GM12878 (cell line): Measurements from ENCODE around the gene IFNA16. TPM values are rescaled to one million over a fixed set of nuclear protein-coding genes. Genes with fewer than 3 reads are reported as not detected.
"Not testable (repeated sequence)": the region's sequence is repeated elsewhere in the genome, so short reads cannot be mapped to it uniquely, and the experiment has no call there.

ENCODE experiments used
- ATAC-seq: fragments of 200-7000 bp; cut with Tn5 transposase; 3 replicates; pipeline ENCODE4 v1.9.1; 2020; ENCODE audit warnings: mild to moderate bottlenecking, moderate library complexity
- BruUV-seq: library from RNA; stranded (reverse); fragments of 400-500 nt; replicated peaks from 2 replicates; lab custom pipeline; 2021; lab: Mats Ljungman, UMichigan
- CTCF ChIA-PET: fragments of 300-600 bp; sonication (Branson Sonifier 250); formaldehyde crosslinking; extraction: SDS; loops from one replicate; lab custom pipeline; 2021; ENCODE audit warnings: inconsistent platforms; lab: Yijun Ruan, JAX
- POLR2A ChIA-PET: fragments of 350-600 bp; formaldehyde crosslinking; extraction: SDS; loops from one replicate; lab custom pipeline; 2021; ENCODE audit warnings: inconsistent platforms; lab: Charles Lee
- RAD21 ChIA-PET: fragments of 300-600 bp; sonication (Branson Sonifier 250); formaldehyde crosslinking; loops from one replicate; lab custom pipeline; 2023; ENCODE audit warnings: antibody characterized with exemption; ENCODE audit not compliant: unreplicated experiment; lab: Charles Lee
- SMC1A ChIA-PET: fragments of 300-600 bp; sonication (Branson Sonifier 250); formaldehyde crosslinking; loops from one replicate; lab custom pipeline; 2023; ENCODE audit not compliant: unreplicated experiment, uncharacterized antibody; lab: Charles Lee
- DNase-seq: peaks from one replicate; pipeline ENCODE4 v3.0.0-alpha.2; 2011; ENCODE audit warnings: low read depth, low spot score
- FAIRE-seq: peaks from 3 replicates; lab custom pipeline; 2011; peaks lifted over from hg19 to GRCh38; lab: Jason Lieb, UNC
- H2AFZ ChIP-seq: 2 replicates; pipeline ENCODE4 v1.6.0; 2011; ENCODE audit warnings: low read depth, low read length, control low read depth; ENCODE audit not compliant: control insufficient read depth
- H3K27ac ChIP-seq: 2 replicates; pipeline ENCODE4 v1.5.1; 2011; ENCODE audit warnings: control low read depth; ENCODE audit not compliant: control insufficient read depth, insufficient read depth
- H3K27me3 ChIP-seq, 2 experiments: replicated peaks in 1 of 2; 2 replicates each; pipeline versions ENCODE4 v1.6.0 to v1.6.1; 2011; ENCODE audit warnings: low read length in 1 of 2; ENCODE audit not compliant: control insufficient read depth in 2 of 2, insufficient read depth in 2 of 2
- H3K36me3 ChIP-seq, 2 experiments: 2 replicates each; pipeline ENCODE4 v1.5.1; 2011; ENCODE audit warnings: low read length in 1 of 2; ENCODE audit not compliant: control insufficient read depth in 2 of 2, insufficient read depth in 2 of 2
- H3K4me1 ChIP-seq: 2 replicates; pipeline ENCODE4 v1.6.1; 2011; ENCODE audit warnings: mild to moderate bottlenecking, low read length, moderate library complexity, mixed read lengths; ENCODE audit not compliant: control insufficient read depth, insufficient read depth
- H3K4me2 ChIP-seq: 2 replicates; pipeline ENCODE4 v1.6.0; 2011; ENCODE audit warnings: control low read depth; ENCODE audit not compliant: control insufficient read depth, insufficient read depth
- H3K4me3 ChIP-seq: fragments of 200-600 bp; sonication (generic); 2 replicates; pipeline ENCODE4 v1.5.1; 2016
- H3K79me2 ChIP-seq: 2 replicates; pipeline ENCODE4 v1.6.0; 2011; ENCODE audit warnings: low read length; ENCODE audit not compliant: control insufficient read depth, insufficient read depth
- H3K9ac ChIP-seq: 2 replicates; pipeline ENCODE4 v1.8.0; 2011; ENCODE audit warnings: low read length, control low read depth, mixed read lengths; ENCODE audit not compliant: control insufficient read depth, insufficient read depth
- H3K9me3 ChIP-seq: replicated peaks from 3 replicates; pipeline ENCODE4 v1.5.1; 2011; ENCODE audit warnings: mild to moderate bottlenecking, low read length; ENCODE audit not compliant: control insufficient read depth, insufficient read depth
- H4K20me1 ChIP-seq: 2 replicates; pipeline ENCODE4 v1.6.0; 2011; ENCODE audit not compliant: control insufficient read depth, insufficient read depth
- RAD21 ChIP-seq: IDR thresholded peaks from 2 replicates; pipeline ENCODE4 v1.6.1; 2011; ENCODE audit warnings: mild to moderate bottlenecking, low read depth, low read length, moderate library complexity; ENCODE audit not compliant: insufficient read depth
- SMC3 ChIP-seq: IDR thresholded peaks from 2 replicates; pipeline ENCODE4 v1.6.1; 2011; ENCODE audit warnings: low read length, improper control_type of control experiment, borderline replicate concordance
- YY1 ChIP-seq: IDR thresholded peaks from 2 replicates; pipeline ENCODE4 v1.6.1; 2011; ENCODE audit warnings: low read depth, mild to moderate bottlenecking, low read length
- WGBS: methylation state at CpG from one replicate; pipeline ENCODE4 v1.1.6; 2016; ENCODE audit warnings: low lambda C conversion rate; ENCODE audit not compliant: insufficient replicate concordance, insufficient coverage; ENCODE audit errors: missing lambda C conversion rate; 5-methylcytosine and 5-hydroxymethylcytosine counted together
- in situ Hi-C: fragments of 300-500 bp; cut with MboI; formaldehyde crosslinking; loops from 9 replicates; pipeline ENCODE4 v1.14.3; 2018; ENCODE audit warnings: mixed read lengths
- intact Hi-C: fragments of 100-400 bp; cut with micrococcal nuclease; formaldehyde crosslinking; loops from one replicate; pipeline ENCODE4 v1.14.2; 2022; ENCODE audit not compliant: unreplicated experiment
- polyA plus RNA-seq, 11 experiments: library from polyadenylated mRNA; depleted of rRNA in 4 of 11; unstranded in 6 of 11; stranded (reverse) in 5 of 11; fragments of >200 nt; fragmentation: Nextera tagmentation in 4 of 11; fragmentation: Illumina TruSeq in 1 of 11; extraction: Ambion mirVana in 4 of 11; extraction: Trizol in 1 of 11; gene quantifications; 1 replicate in 1 of 11; 2 replicates in 10 of 11; pipeline versions ENCODE4 v1.2.1 to v1.2.3, GENCODE V29; 2011 to 2016; ENCODE audit warnings: inconsistent platforms in 2 of 11, missing spikeins in 2 of 11, low read depth in 1 of 11
- total RNA-seq, 4 experiments: library from RNA; depleted of rRNA in 3 of 4; stranded (reverse); fragments of >200 nt in 3 of 4; fragmentation: Illumina TruSeq in 1 of 4; extraction: Trizol in 1 of 4; gene quantifications; 2 replicates each; pipeline versions ENCODE4 v1.2.1 to v1.2.3, GENCODE V29; 2013 to 2021
- TF ChIP-seq, protein P1 (sequence below), 3 experiments: IDR thresholded peaks in 2 of 3; conservative IDR thresholded peaks in 1 of 3; 2 replicates each; pipeline ENCODE4 v1.5.1; 2011; ENCODE audit warnings: low read depth in 3 of 3, low read length in 3 of 3, mild to moderate bottlenecking in 3 of 3, control low read depth in 2 of 3, moderate library complexity in 2 of 3, inconsistent platforms in 1 of 3, mixed read lengths in 1 of 3; ENCODE audit not compliant: control insufficient read depth in 2 of 3, insufficient read depth in 1 of 3; ENCODE audit errors: extremely low read depth in 1 of 3

The IFNA16 gene
- total and polyA plus RNA-seq, 10 of the 15 experiments (the other 5 are each of a cell fraction or from before 2014, with no cell fraction given), result not detected

DNA sequence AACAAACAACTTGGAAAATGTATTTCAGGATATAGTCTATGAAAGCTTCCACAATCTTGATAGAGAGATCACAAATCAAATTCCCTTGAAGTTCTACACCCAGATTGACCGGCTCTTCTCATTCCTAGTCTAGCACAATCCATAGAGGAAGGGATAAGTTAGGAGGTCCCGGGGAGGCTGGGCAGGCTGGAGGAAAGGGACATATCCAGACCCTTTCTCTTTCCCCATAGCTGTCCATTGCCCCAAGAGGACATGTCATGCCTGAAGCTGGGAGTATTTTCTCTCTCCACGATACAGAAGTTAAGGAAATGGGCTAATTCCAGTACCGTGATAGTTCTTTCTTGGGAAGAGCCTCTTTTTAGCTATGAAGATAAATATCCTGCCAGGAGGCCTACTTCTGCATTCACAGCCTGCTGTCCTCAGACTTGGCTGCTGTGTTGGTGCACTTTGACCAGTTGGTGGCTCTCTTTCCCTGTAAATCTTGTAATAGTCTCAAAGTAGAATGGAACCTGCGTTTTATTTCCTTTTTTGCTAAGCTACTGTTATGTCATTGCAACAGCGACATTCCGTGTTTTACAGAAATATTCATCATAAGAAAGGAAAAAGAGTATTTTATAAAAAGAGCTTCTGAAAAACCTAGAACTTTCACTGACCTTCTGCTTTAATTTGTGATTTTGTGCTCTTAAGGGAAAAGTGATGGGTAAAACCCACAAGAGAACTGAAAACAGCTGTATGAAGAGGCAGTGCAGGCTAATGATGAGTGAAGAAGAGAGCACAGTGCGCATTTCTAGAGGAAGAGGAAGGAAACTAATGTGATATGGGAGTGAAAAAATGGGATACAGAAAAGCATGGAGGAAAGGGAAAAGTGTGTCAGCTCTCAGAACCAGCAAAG lies 18.6 kb upstream of the IFNA16 start:
- not testable (repeated sequence) for H3K27me3 ChIP-seq, H3K4me3 ChIP-seq, BruUV-seq, H3K27ac ChIP-seq, H3K79me2 ChIP-seq, H4K20me1 ChIP-seq, H3K4me2 ChIP-seq, H3K9ac ChIP-seq, H3K4me1 ChIP-seq, H3K9me3 ChIP-seq, H3K36me3 ChIP-seq, DNase-seq
- in situ Hi-C loops, result loop anchor here (10.0 kb wide), 1 partner anchor 559 kb away; no protein-coding TSS in a partner anchor
- ATAC-seq, result peak; percentile 93
- FAIRE-seq, result peak; percentile 75
- peak; percentile 48; the same call in 1 of the 2 replicates for TF ChIP-seq SMC3
- TF ChIP-seq RAD21, result peak; percentile 76
- 0 out of 2 replicates have a peak, but pooled peaks have one; percentile 23 for TF ChIP-seq YY1
- TF ChIP-seq, protein P1, sequence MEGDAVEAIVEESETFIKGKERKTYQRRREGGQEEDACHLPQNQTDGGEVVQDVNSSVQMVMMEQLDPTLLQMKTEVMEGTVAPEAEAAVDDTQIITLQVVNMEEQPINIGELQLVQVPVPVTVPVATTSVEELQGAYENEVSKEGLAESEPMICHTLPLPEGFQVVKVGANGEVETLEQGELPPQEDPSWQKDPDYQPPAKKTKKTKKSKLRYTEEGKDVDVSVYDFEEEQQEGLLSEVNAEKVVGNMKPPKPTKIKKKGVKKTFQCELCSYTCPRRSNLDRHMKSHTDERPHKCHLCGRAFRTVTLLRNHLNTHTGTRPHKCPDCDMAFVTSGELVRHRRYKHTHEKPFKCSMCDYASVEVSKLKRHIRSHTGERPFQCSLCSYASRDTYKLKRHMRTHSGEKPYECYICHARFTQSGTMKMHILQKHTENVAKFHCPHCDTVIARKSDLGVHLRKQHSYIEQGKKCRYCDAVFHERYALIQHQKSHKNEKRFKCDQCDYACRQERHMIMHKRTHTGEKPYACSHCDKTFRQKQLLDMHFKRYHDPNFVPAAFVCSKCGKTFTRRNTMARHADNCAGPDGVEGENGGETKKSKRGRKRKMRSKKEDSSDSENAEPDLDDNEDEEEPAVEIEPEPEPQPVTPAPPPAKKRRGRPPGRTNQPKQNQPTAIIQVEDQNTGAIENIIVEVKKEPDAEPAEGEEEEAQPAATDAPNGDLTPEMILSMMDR (IDR thresholded peaks at IDR 0.05 in 2 of 3, conservative IDR thresholded peaks at IDR 0.05 in 1 of 3; ENCODE audit: control insufficient read depth in 2 of 3, extremely low read depth in 1 of 3, insufficient read depth in 1 of 3, low read depth in 3 of 3, low read length in 3 of 3), result peak; percentile 58 to 73 (median 70)
- POLR2A ChIA-PET, result interaction anchor here (0.7 to 1.2 kb wide), 2 partner anchors 99 to 236 kb away, joined by 3 read pairs; partner anchors contain the start of gene KLHL9
- intact Hi-C loops, result loop anchor here (1.0 to 10.0 kb wide), 2 partner anchors 469 to 554 kb away; no protein-coding TSS in a partner anchor
- RAD21 ChIA-PET, result interaction anchor here (0.7 to 2.3 kb wide), 17 partner anchors 10 to 438 kb away, joined by 3 to 7 read pairs (median 5); no protein-coding TSS in a partner anchor
- 3% methylated on average over 8 of the region's 8 CpGs for WGBS
- SMC1A ChIA-PET, result interaction anchor here (0.6 to 2.2 kb wide), 22 partner anchors 10 to 703 kb away, joined by 3 to 9 read pairs (median 4); no protein-coding TSS in a partner anchor
- CTCF ChIA-PET, result interaction anchor here (0.6 to 4.4 kb wide), 40 partner anchors 10 to 567 kb away, joined by 3 to 20 read pairs (median 4); partner anchors contain the start of genes IFNA10 and IFNA8
- H2AFZ ChIP-seq, result peak overlapping the region; percentile 9; the same call in 1 of the 2 replicates
